DND-41 (cell line): ENCODE measurements around the gene DCAF8.

Source experiments
- ATAC-seq: fragments of 200-7000 bp; cut with Tn5 transposase; 3 replicates; pipeline ENCODE4 v1.9.1; 2021; ENCODE audit warnings: low read depth; ENCODE audit not compliant: insufficient read depth
- DNase-seq: peaks from one replicate; pipeline ENCODE4 v3.0.0-alpha.2; 2020
- H2AFZ ChIP-seq: 2 replicates; pipeline ENCODE4 v1.6.0; 2012; ENCODE audit warnings: low read depth, low read length
- H3K27ac ChIP-seq: 2 replicates; pipeline ENCODE4 v1.5.1; 2012; ENCODE audit warnings: low read length, inconsistent platforms
- H3K27me3 ChIP-seq: fragments of 200-600 bp; sonication (generic); 2 replicates; pipeline ENCODE4 v1.6.0; 2012; ENCODE audit warnings: low read length, mild to moderate bottlenecking, inconsistent platforms; ENCODE audit not compliant: insufficient read depth, poor library complexity
- H3K36me3 ChIP-seq: 2 replicates; pipeline ENCODE4 v1.5.1; 2012; ENCODE audit warnings: low read length, inconsistent platforms; ENCODE audit not compliant: insufficient read depth
- H3K4me1 ChIP-seq: 2 replicates; pipeline ENCODE4 v1.5.1; 2012; ENCODE audit warnings: mild to moderate bottlenecking, low read length; ENCODE audit not compliant: insufficient read depth
- H3K4me2 ChIP-seq: 2 replicates; pipeline ENCODE4 v1.6.0; 2012; ENCODE audit warnings: mild to moderate bottlenecking, moderate library complexity, low read length, inconsistent platforms; ENCODE audit not compliant: insufficient read depth
- H3K4me3 ChIP-seq, 2 experiments: fragments of 200-600 bp in 1 of 2; shearing (Covaris generic) in 1 of 2; 2 replicates each; pipeline ENCODE4 v1.5.1; 2012 to 2016; ENCODE audit warnings: inconsistent platforms in 2 of 2, low read length in 2 of 2, mild to moderate bottlenecking in 2 of 2, low read depth in 1 of 2, moderate library complexity in 1 of 2
- H3K79me2 ChIP-seq: 2 replicates; pipeline ENCODE4 v1.6.0; 2012; ENCODE audit warnings: low read length, inconsistent platforms; ENCODE audit not compliant: insufficient read depth
- H3K9ac ChIP-seq: 2 replicates; pipeline ENCODE4 v1.6.0; 2012; ENCODE audit warnings: low read depth, mild to moderate bottlenecking, inconsistent platforms, low read length, moderate library complexity
- H3K9me3 ChIP-seq: 2 replicates; pipeline ENCODE4 v1.5.1; 2012; ENCODE audit warnings: low read length, moderate library complexity, mild to moderate bottlenecking, inconsistent platforms; ENCODE audit not compliant: insufficient read depth, severe bottlenecking
- H4K20me1 ChIP-seq: 2 replicates; pipeline ENCODE4 v1.6.0; 2012; ENCODE audit warnings: low read length; ENCODE audit not compliant: insufficient read depth
- CTCF ChIP-seq: IDR thresholded peaks from 2 replicates; pipeline ENCODE4 v1.5.1; 2012; ENCODE audit warnings: borderline replicate concordance, low read length, moderate library complexity, mild to moderate bottlenecking; ENCODE audit not compliant: poor library complexity, severe bottlenecking; ENCODE audit errors: extremely low read depth
- EZH2 ChIP-seq: IDR thresholded peaks from 3 replicates; pipeline ENCODE4 v1.6.1; 2012; ENCODE audit warnings: borderline replicate concordance, low read depth, mild to moderate bottlenecking, moderate library complexity, low read length, inconsistent platforms; ENCODE audit not compliant: severe bottlenecking

The DCAF8 gene

GRCh38 chr1:160194737-160195059 is 67.7 kb downstream of the DCAF8 start:
- Histone ChIP-seq H3K9ac (no peak overlapping the region), H3K27me3 (peaks cover 3% of the 10 kb centered on the region), H3K27ac (no peak overlapping the region), H3K9me3 (no peaks in the 10 kb centered on the region), H3K36me3 (no peaks in the 10 kb centered on the region), H3K4me2 (no peak overlapping the region), H4K20me1 (no peaks in the 10 kb centered on the region), H3K4me1 (no peaks in the 10 kb centered on the region), H2AFZ (no peak overlapping the region), H3K79me2 (no peaks in the 10 kb centered on the region), H3K4me3 (no peak overlapping the region)
- no peak for DNase-seq
- no peak for TF ChIP-seq CTCF
- no peak for TF ChIP-seq EZH2
- no peak for ATAC-seq

GRCh38 chr1:160193832-160194736 is 68.3 kb downstream of the DCAF8 start:
- no peaks in the 10 kb centered on the region for H3K9me3 ChIP-seq
- H4K20me1 ChIP-seq: no peaks in the 10 kb centered on the region
- H3K27ac ChIP-seq: no peak overlapping the region
- no peak overlapping the region for H2AFZ ChIP-seq
- no peak overlapping the region for H3K4me2 ChIP-seq
- no peak overlapping the region for H3K4me3 ChIP-seq
- ATAC-seq (no peak), DNase-seq (no peak)
- H3K79me2 ChIP-seq: no peaks in the 10 kb centered on the region
- no peak for TF ChIP-seq CTCF
- no peak for TF ChIP-seq EZH2
- H3K9ac ChIP-seq: no peak overlapping the region
- H3K4me1 ChIP-seq: no peaks in the 10 kb centered on the region
- H3K36me3 ChIP-seq: no peaks in the 10 kb centered on the region
- peaks cover 3% of the 10 kb centered on the region for H3K27me3 ChIP-seq

GRCh38 chr1:160193091-160193819 is 69.1 kb downstream of the DCAF8 start:
- Histone ChIP-seq H3K36me3 (no peaks in the 10 kb centered on the region), H2AFZ (no peak overlapping the region), H3K27ac (no peak overlapping the region), H3K27me3 (peaks cover 3% of the 10 kb centered on the region), H3K79me2 (no peaks in the 10 kb centered on the region), H3K4me1 (no peaks in the 10 kb centered on the region), H4K20me1 (no peaks in the 10 kb centered on the region), H3K4me3 (no peak overlapping the region), H3K9ac (no peak overlapping the region), H3K4me2 (no peak overlapping the region), H3K9me3 (no peaks in the 10 kb centered on the region)
- DNase-seq: peak; percentile 74
- ATAC-seq: peak; percentile 89
- TF ChIP-seq EZH2 (no peak), CTCF (peak; percentile 95)
